Ishikawa (cell line): ENCODE measurements around the gene TIMM23.

ENCODE experiments used
- CEBPB ChIP-seq: IDR thresholded peaks from 2 replicates; pipeline ENCODE4 v1.6.1; 2012
- CREB1 ChIP-seq: IDR thresholded peaks from 2 replicates; pipeline ENCODE4 v1.6.1; 2012; ENCODE audit warnings: low read depth
- EP300 ChIP-seq: IDR thresholded peaks from 2 replicates; pipeline ENCODE4 v1.6.1; 2012; ENCODE audit warnings: borderline replicate concordance
- FOXM1 ChIP-seq: IDR thresholded peaks from 2 replicates; pipeline ENCODE4 v1.6.1; 2012; ENCODE audit warnings: low read depth, borderline replicate concordance
- NFIC ChIP-seq: IDR thresholded peaks from 2 replicates; pipeline ENCODE4 v1.6.1; 2012
- RAD21 ChIP-seq: IDR thresholded peaks from 2 replicates; pipeline ENCODE4 v1.6.1; 2012; ENCODE audit warnings: low read depth
- TAF1 ChIP-seq: IDR thresholded peaks from 2 replicates; pipeline ENCODE4 v1.6.1; 2012; ENCODE audit warnings: low read depth, mild to moderate bottlenecking
- TCF12 ChIP-seq: IDR thresholded peaks from 2 replicates; pipeline ENCODE4 v1.6.1; 2012; ENCODE audit warnings: low read depth
- YY1 ChIP-seq: IDR thresholded peaks from 2 replicates; pipeline ENCODE4 v1.6.1; 2012; ENCODE audit warnings: low read depth
- ZBTB7A ChIP-seq: IDR thresholded peaks from 2 replicates; pipeline ENCODE4 v1.6.1; 2012; ENCODE audit warnings: low read depth
- TF ChIP-seq, protein P1 (sequence below): IDR thresholded peaks from 2 replicates; pipeline ENCODE4 v1.6.1; 2012; ENCODE audit warnings: low read depth, mild to moderate bottlenecking
- TF ChIP-seq, protein P2 (sequence below): IDR thresholded peaks from 2 replicates; pipeline ENCODE4 v1.6.1; 2012

DNA sequence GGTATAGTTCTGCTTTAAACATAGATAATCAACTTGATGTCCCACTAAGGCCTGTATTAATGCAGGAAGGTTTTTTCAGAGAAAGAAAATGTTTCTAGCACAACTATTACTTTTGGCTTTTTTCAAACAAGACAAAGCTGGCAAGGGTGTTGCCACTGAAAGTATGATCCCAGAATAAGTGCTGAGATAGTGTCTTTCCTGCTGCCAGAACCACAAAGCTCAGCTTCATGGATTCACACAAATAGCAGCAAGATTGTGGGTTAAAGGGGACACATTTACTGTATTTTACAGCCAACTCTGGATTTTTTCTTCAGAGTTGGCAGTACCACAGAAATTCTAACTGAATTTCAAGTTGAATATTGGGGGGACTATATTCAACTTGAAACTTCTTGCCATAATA, 53.8 kb downstream of the TIMM23 start:
- TF ChIP-seq, protein P1, sequence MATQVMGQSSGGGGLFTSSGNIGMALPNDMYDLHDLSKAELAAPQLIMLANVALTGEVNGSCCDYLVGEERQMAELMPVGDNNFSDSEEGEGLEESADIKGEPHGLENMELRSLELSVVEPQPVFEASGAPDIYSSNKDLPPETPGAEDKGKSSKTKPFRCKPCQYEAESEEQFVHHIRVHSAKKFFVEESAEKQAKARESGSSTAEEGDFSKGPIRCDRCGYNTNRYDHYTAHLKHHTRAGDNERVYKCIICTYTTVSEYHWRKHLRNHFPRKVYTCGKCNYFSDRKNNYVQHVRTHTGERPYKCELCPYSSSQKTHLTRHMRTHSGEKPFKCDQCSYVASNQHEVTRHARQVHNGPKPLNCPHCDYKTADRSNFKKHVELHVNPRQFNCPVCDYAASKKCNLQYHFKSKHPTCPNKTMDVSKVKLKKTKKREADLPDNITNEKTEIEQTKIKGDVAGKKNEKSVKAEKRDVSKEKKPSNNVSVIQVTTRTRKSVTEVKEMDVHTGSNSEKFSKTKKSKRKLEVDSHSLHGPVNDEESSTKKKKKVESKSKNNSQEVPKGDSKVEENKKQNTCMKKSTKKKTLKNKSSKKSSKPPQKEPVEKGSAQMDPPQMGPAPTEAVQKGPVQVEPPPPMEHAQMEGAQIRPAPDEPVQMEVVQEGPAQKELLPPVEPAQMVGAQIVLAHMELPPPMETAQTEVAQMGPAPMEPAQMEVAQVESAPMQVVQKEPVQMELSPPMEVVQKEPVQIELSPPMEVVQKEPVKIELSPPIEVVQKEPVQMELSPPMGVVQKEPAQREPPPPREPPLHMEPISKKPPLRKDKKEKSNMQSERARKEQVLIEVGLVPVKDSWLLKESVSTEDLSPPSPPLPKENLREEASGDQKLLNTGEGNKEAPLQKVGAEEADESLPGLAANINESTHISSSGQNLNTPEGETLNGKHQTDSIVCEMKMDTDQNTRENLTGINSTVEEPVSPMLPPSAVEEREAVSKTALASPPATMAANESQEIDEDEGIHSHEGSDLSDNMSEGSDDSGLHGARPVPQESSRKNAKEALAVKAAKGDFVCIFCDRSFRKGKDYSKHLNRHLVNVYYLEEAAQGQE: no peak
- no peak for TF ChIP-seq RAD21
- TF ChIP-seq EP300: no peak
- no peak for TF ChIP-seq TAF1
- TF ChIP-seq FOXM1: no peak
- TF ChIP-seq TCF12: no peak
- TF ChIP-seq, protein P2, sequence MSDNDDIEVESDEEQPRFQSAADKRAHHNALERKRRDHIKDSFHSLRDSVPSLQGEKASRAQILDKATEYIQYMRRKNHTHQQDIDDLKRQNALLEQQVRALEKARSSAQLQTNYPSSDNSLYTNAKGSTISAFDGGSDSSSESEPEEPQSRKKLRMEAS: no peak
- TF ChIP-seq NFIC: no peak
- TF ChIP-seq CREB1: no peak
- TF ChIP-seq CEBPB: no peak
- TF ChIP-seq ZBTB7A: no peak
- no peak for TF ChIP-seq YY1
